Measurements from ENCODE around the gene TMEM184B.

Gene TMEM184B

GRCh38 chr22:38220163-38220562 is 52.6 kb downstream of the TMEM184B start:
- Histone ChIP-seq H3K27ac (ENCODE audit: low read depth, low read length) (no peak overlapping the region), H3K4me3 (ENCODE audit: low read depth in 1 of 2, low read length in 2 of 2) (no peak overlapping the region), H3K4me1 (ENCODE audit: control insufficient read depth in 1 of 2, insufficient read depth in 2 of 2, low read length in 2 of 2) (peaks cover 17 to 23% of the 10 kb centered on the region in 2 donors), H3K27me3 (ENCODE audit: control insufficient read depth in 1 of 2, insufficient read depth in 2 of 2, low read length in 2 of 2) (no peaks in the 10 kb centered on the region), H3K9ac (ENCODE audit: low read depth in 1 of 2, low read length in 2 of 2) (peak overlapping the region in 1 of 2 donors; percentile 2), H3K9me3 (ENCODE audit: control insufficient read depth in 1 of 2, low read length in 2 of 2) (no peaks in the 10 kb centered on the region), H3K36me3 (ENCODE audit: control insufficient read depth in 1 of 2, insufficient read depth in 2 of 2, low read length in 2 of 2) (peaks cover 4 to 28% of the 10 kb centered on the region in 2 donors)

GRCh38 chr22:38219632-38220031 is 53.2 kb downstream of the TMEM184B start:
- no peaks in the 10 kb centered on the region for H3K9me3 ChIP-seq (ENCODE audit: control insufficient read depth in 1 of 2, low read length in 2 of 2)
- H3K9ac ChIP-seq (ENCODE audit: low read depth in 1 of 2, low read length in 2 of 2) = peak overlapping the region in 1 of 2 donors; percentile 46
- H3K4me1 ChIP-seq (ENCODE audit: control insufficient read depth in 1 of 2, insufficient read depth in 2 of 2, low read length in 2 of 2) = peaks cover 17 to 23% of the 10 kb centered on the region in 2 donors
- H3K36me3 ChIP-seq (ENCODE audit: control insufficient read depth in 1 of 2, insufficient read depth in 2 of 2, low read length in 2 of 2) = peaks cover 4 to 23% of the 10 kb centered on the region in 2 donors
- H3K27ac ChIP-seq (ENCODE audit: low read depth, low read length) = peak overlapping the region; percentile 56
- no peak overlapping the region for H3K4me3 ChIP-seq (ENCODE audit: low read depth in 1 of 2, low read length in 2 of 2)
- no peaks in the 10 kb centered on the region for H3K27me3 ChIP-seq (ENCODE audit: control insufficient read depth in 1 of 2, insufficient read depth in 2 of 2, low read length in 2 of 2)

- Histone ChIP-seq H3K36me3 (ENCODE audit: control insufficient read depth in 1 of 2, insufficient read depth in 2 of 2, low read length in 2 of 2) (peaks cover 4 to 19% of the 10 kb centered on the region in 2 donors), H3K4me1 (ENCODE audit: control insufficient read depth in 1 of 2, insufficient read depth in 2 of 2, low read length in 2 of 2) (peaks cover 22 to 27% of the 10 kb centered on the region in 2 donors), H3K27me3 (ENCODE audit: control insufficient read depth in 1 of 2, insufficient read depth in 2 of 2, low read length in 2 of 2) (no peaks in the 10 kb centered on the region), H3K27ac (ENCODE audit: low read depth, low read length) (peak overlapping the region; percentile 67), H3K4me3 (ENCODE audit: low read depth in 1 of 2, low read length in 2 of 2) (peak overlapping the region in 1 of 2 donors; percentile 13), H3K9me3 (ENCODE audit: control insufficient read depth in 1 of 2, low read length in 2 of 2) (no peaks in the 10 kb centered on the region), H3K9ac (ENCODE audit: low read depth in 1 of 2, low read length in 2 of 2) (peak overlapping the region; percentile 6 to 46)
These were observed 53.9 kb downstream of the TMEM184B start for GRCh38 chr22:38218661-38219622.

- Histone ChIP-seq H3K4me3 (ENCODE audit: low read depth in 1 of 2, low read length in 2 of 2) (no peak overlapping the region), H3K4me1 (ENCODE audit: control insufficient read depth in 1 of 2, insufficient read depth in 2 of 2, low read length in 2 of 2) (peaks cover 29 to 31% of the 10 kb centered on the region in 2 donors)
These were observed 57.4 kb downstream of the TMEM184B start for GRCh38 chr22:38215156-38216038.

GRCh38 chr22:38214302-38215056 is 58.3 kb downstream of the TMEM184B start:
- H3K27ac ChIP-seq (ENCODE audit: low read depth, low read length) = no peak overlapping the region
- peaks cover 24 to 28% of the 10 kb centered on the region in 2 donors for H3K4me1 ChIP-seq (ENCODE audit: control insufficient read depth in 1 of 2, insufficient read depth in 2 of 2, low read length in 2 of 2)
- H3K4me3 ChIP-seq (ENCODE audit: low read depth in 1 of 2, low read length in 2 of 2) = peak overlapping the region; percentile 56 to 59
- H3K9ac ChIP-seq (ENCODE audit: low read depth in 1 of 2, low read length in 2 of 2) = peak overlapping the region in 1 of 2 donors; percentile 38
- H3K9me3 ChIP-seq (ENCODE audit: control insufficient read depth in 1 of 2, low read length in 2 of 2) = no peaks in the 10 kb centered on the region
- H3K36me3 ChIP-seq (ENCODE audit: control insufficient read depth in 1 of 2, insufficient read depth in 2 of 2, low read length in 2 of 2) = no peaks in the 10 kb centered on the region
- no peaks in the 10 kb centered on the region for H3K27me3 ChIP-seq (ENCODE audit: control insufficient read depth in 1 of 2, insufficient read depth in 2 of 2, low read length in 2 of 2)

More at GRCh38 chr22:38215156-38216038, 57.4 kb downstream of the TMEM184B start:
- H3K27ac ChIP-seq (ENCODE audit: low read depth, low read length) = no peak overlapping the region
- H3K9ac ChIP-seq (ENCODE audit: low read depth in 1 of 2, low read length in 2 of 2) = no peak overlapping the region
- no peaks in the 10 kb centered on the region for H3K9me3 ChIP-seq (ENCODE audit: control insufficient read depth in 1 of 2, low read length in 2 of 2)
- no peaks in the 10 kb centered on the region for H3K36me3 ChIP-seq (ENCODE audit: control insufficient read depth in 1 of 2, insufficient read depth in 2 of 2, low read length in 2 of 2)
- no peaks in the 10 kb centered on the region for H3K27me3 ChIP-seq (ENCODE audit: control insufficient read depth in 1 of 2, insufficient read depth in 2 of 2, low read length in 2 of 2)

GRCh38 chr22:38213990-38214301 is 58.9 kb downstream of the TMEM184B start:
- Histone ChIP-seq H3K9me3 (ENCODE audit: control insufficient read depth in 1 of 2, low read length in 2 of 2) (no peaks in the 10 kb centered on the region), H3K9ac (ENCODE audit: low read depth in 1 of 2, low read length in 2 of 2) (no peak overlapping the region), H3K4me1 (ENCODE audit: control insufficient read depth in 1 of 2, insufficient read depth in 2 of 2, low read length in 2 of 2) (peaks cover 19 to 22% of the 10 kb centered on the region in 2 donors), H3K27ac (ENCODE audit: low read depth, low read length) (no peak overlapping the region), H3K27me3 (ENCODE audit: control insufficient read depth in 1 of 2, insufficient read depth in 2 of 2, low read length in 2 of 2) (no peaks in the 10 kb centered on the region), H3K36me3 (ENCODE audit: control insufficient read depth in 1 of 2, insufficient read depth in 2 of 2, low read length in 2 of 2) (no peaks in the 10 kb centered on the region), H3K4me3 (ENCODE audit: low read depth in 1 of 2, low read length in 2 of 2) (peak overlapping the region; percentile 56 to 59)

GRCh38 chr22:38213319-38213989 is 59.4 kb downstream of the TMEM184B start:
- H3K9ac ChIP-seq (ENCODE audit: low read depth in 1 of 2, low read length in 2 of 2) = no peak overlapping the region
- no peaks in the 10 kb centered on the region for H3K36me3 ChIP-seq (ENCODE audit: control insufficient read depth in 1 of 2, insufficient read depth in 2 of 2, low read length in 2 of 2)
- H3K4me1 ChIP-seq (ENCODE audit: control insufficient read depth in 1 of 2, insufficient read depth in 2 of 2, low read length in 2 of 2) = peaks cover 14 to 17% of the 10 kb centered on the region in 2 donors
- H3K4me3 ChIP-seq (ENCODE audit: low read depth in 1 of 2, low read length in 2 of 2) = peak overlapping the region; percentile 56 to 59
- H3K27me3 ChIP-seq (ENCODE audit: control insufficient read depth in 1 of 2, insufficient read depth in 2 of 2, low read length in 2 of 2) = no peaks in the 10 kb centered on the region
- H3K27ac ChIP-seq (ENCODE audit: low read depth, low read length) = no peak overlapping the region
- no peaks in the 10 kb centered on the region for H3K9me3 ChIP-seq (ENCODE audit: control insufficient read depth in 1 of 2, low read length in 2 of 2)

- H3K4me3 ChIP-seq (ENCODE audit: low read depth in 1 of 2, low read length in 2 of 2) = no peak overlapping the region
- no peaks in the 10 kb centered on the region for H3K9me3 ChIP-seq (ENCODE audit: control insufficient read depth in 1 of 2, low read length in 2 of 2)
- H3K4me1 ChIP-seq (ENCODE audit: control insufficient read depth in 1 of 2, insufficient read depth in 2 of 2, low read length in 2 of 2) = peaks cover 6 to 14% of the 10 kb centered on the region in 2 donors
- H3K27me3 ChIP-seq (ENCODE audit: control insufficient read depth in 1 of 2, insufficient read depth in 2 of 2, low read length in 2 of 2) = no peaks in the 10 kb centered on the region
- no peaks in the 10 kb centered on the region for H3K36me3 ChIP-seq (ENCODE audit: control insufficient read depth in 1 of 2, insufficient read depth in 2 of 2, low read length in 2 of 2)
- no peak overlapping the region for H3K27ac ChIP-seq (ENCODE audit: low read depth, low read length)
- no peak overlapping the region for H3K9ac ChIP-seq (ENCODE audit: low read depth in 1 of 2, low read length in 2 of 2)
These were observed 60.4 kb downstream of the TMEM184B start for GRCh38 chr22:38212442-38212841.

GRCh38 chr22:38211556-38211955 is 61.3 kb downstream of the TMEM184B start:
- no peaks in the 10 kb centered on the region for H3K9me3 ChIP-seq (ENCODE audit: control insufficient read depth in 1 of 2, low read length in 2 of 2)
- no peak overlapping the region for H3K27ac ChIP-seq (ENCODE audit: low read depth, low read length)
- H3K4me1 ChIP-seq (ENCODE audit: control insufficient read depth in 1 of 2, insufficient read depth in 2 of 2, low read length in 2 of 2) = peaks cover 6 to 14% of the 10 kb centered on the region in 2 donors
- no peaks in the 10 kb centered on the region for H3K27me3 ChIP-seq (ENCODE audit: control insufficient read depth in 1 of 2, insufficient read depth in 2 of 2, low read length in 2 of 2)
- H3K9ac ChIP-seq (ENCODE audit: low read depth in 1 of 2, low read length in 2 of 2) = no peak overlapping the region
- H3K4me3 ChIP-seq (ENCODE audit: low read depth in 1 of 2, low read length in 2 of 2) = no peak overlapping the region
- no peaks in the 10 kb centered on the region for H3K36me3 ChIP-seq (ENCODE audit: control insufficient read depth in 1 of 2, insufficient read depth in 2 of 2, low read length in 2 of 2)

Measured in duodenal mucosa (tissue), 2 donors.